HG03439 (cell line): ENCODE results near the gene POLRMT.

Experiments
- ATAC-seq: cut with Tn5 transposase; IDR thresholded peaks from one replicate; pipeline ENCODE4 v1.9.1; 2021; ENCODE audit warnings: mild to moderate bottlenecking, moderate library complexity; ENCODE audit not compliant: unreplicated experiment

POLRMT gene

DNA sequence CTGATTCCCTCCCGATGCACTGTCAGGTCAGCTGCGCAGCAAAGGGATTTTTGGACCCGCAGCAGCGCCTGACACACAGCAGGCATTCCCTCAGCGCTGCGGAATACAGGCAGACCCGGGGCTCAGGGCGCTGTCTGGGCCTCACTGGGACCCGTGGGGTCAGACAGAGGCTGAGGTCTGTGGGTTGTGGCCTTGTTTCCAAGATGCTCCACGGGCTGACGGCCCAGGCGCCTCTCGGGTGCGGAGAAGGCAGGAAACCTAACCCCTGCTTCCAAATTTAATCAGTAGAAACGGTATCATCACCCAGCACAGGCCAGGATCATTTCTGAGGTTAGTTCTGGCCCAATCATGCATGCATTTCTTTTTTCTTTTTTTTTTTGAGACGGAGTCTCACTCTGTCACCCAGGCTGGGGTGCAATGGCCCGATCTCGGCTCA lies 30.4 kb upstream of the POLRMT start:
- ATAC-seq = no peak

GRCh38 chr19:662962-663681 lies 29.8 kb upstream of the POLRMT start, which contains the start of gene RNF126:
Gene RNF126 (minus strand): TSS chr19:663214. CDS start chr19:663121, 93 bp downstream.
- peak; percentile 56 for ATAC-seq

GRCh38 chr19:662207-662961 lies 29.0 kb upstream of the POLRMT start:
- ATAC-seq = peak; percentile 10

DNA sequence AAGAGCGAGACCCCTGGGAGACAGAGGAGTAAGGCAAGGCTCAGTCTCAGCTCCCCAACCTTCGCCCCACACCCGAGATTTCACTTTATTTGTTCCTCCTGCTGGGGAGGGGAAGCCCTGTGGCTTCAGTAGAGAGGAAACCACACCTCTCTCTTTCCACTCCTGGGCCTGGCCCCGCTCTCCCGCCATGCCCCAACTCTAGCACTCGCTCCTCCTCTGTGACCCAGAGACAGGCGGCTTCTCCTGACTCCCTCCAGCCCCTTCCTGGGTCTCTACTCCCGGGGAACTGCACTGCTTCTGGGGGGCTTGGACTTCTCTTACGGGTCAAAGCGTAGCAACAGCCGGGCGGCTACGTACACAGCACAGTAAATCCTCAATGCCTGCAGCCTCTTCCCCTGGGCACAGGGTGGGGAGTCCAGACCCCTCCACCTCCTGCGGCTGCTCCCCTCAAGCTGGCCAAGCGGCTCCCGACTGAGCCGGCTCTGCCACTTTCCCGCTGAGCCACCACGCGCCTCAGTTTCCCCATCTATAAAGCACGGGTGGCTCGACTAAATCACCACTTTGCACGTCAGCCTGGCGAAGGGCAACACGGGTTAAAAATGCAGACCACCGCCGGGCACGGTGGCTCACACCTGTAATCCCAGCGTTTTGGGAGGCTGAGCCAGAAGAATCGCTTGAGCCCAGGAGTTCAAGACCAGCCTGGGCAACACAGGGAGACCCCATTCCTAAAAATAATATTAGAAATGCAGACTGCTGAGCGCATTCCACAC lies 28.3 kb upstream of the POLRMT start:
- no peak for ATAC-seq

DNA sequence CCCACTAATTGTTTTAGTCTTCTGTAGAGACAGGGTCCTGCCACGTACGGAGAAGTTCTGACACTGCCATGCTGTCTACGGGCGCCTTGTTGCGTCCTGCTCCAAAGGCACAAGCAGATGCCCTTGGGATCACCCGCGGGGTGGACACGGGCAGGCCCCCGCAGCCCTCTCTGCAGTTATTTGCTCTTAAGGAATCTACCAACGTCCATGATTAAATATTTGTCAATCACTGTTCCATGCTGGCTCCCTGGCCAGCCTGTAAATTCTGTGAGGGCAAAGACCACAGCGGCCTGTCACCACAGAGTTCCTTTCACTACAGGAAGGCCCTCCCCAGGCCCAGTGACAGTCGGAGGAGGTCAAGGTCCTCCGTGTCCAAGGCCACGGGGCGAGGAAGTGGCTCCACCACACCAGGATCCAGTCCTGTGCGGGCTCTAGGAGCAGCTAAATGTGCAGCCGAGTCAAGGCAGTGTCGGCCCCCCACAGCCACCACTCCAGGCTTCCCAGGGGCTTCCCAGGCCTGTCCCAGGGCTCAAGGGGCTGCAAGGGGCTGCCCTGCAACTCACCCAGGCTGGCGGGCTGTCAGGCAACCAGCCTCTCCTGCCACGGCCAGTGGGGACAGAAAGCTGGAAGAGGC lies 27.6 kb upstream of the POLRMT start:
- ATAC-seq = no peak

GRCh38 chr19:658916-659839 lies 25.8 kb upstream of the POLRMT start:
- no peak for ATAC-seq

DNA sequence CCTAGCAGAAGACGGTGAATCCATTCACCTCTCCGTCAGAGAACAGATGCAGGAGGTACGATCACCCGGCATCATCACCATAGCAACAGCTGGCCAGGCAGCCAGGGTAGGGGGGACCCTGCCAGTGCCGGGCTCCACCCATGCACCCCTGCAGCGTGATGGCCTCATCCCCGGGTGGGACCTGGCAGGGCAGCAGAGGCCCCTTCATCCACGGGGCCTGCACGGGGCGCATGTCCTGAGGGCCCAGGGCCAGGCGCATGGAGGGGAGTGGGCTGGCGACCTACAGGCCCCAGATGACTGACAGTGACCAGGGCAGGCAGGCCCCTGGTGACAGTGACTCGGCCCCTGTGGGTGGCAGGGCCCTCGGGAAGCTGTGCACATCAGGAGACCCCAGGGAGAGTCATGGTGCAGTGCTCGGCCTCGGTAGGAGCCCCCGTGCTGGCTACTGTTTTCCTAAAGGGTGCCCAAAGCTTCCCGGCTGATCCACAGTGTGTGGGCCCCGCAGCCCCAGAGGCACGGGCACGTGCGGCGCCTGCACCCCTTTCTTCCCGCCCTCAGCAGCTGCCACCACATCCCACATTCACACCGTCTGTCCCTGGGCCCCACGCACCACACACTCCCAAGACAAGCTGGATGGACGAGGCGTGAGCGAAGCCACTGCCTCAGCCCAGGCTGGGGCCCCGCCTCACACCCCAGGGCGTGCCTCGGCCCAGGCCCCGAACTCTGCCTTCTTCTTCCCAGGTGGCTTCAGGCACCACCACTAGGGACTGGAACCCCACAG lies 24.9 kb upstream of the POLRMT start:
- no peak for ATAC-seq

DNA sequence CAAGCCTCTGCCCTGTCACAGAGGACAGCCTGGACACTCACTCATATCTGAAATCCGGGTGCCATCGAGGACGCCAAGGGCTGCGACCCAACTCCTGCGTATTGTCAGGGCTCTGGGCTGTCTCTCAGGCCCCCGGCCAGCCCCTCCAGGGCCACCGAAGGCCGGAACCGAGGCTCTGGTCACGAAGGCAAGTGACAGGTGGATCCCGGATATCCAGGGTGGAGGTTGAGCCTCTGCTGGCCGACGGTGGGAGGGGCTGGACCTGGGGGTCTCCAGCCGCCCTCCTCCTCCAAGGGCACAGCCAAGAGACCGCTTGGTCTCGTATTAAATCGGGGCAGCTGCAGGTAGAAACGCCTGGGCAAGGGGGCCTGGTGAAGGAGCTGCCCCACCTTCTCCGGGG lies 24.3 kb upstream of the POLRMT start:
- ATAC-seq = no peak

- ATAC-seq = no peak
Observed at GRCh38 chr19:656751-657559, 23.6 kb upstream of the POLRMT start.

GRCh38 chr19:655691-656090 lies 22.4 kb upstream of the POLRMT start:
- no peak for ATAC-seq

DNA sequence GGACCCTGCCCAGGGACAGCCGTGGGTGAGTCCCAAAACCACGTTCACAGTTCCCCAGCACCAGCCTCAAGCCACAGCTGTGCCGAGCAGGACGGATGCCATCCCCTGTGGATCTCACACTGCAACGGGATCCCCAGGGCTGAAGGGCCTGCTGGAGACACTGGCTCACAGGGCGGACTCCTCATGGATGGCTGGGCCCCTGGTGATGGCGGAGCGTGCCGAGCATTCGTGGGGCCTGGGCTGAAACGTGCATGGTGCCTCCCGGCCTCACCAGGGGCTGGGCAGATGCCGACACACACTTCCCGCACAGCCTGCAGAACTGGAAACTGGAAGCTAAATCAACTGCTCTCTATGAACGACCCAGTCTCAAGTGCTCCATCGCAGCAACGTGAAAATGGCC lies 20.1 kb upstream of the POLRMT start:
- ATAC-seq = no peak

DNA sequence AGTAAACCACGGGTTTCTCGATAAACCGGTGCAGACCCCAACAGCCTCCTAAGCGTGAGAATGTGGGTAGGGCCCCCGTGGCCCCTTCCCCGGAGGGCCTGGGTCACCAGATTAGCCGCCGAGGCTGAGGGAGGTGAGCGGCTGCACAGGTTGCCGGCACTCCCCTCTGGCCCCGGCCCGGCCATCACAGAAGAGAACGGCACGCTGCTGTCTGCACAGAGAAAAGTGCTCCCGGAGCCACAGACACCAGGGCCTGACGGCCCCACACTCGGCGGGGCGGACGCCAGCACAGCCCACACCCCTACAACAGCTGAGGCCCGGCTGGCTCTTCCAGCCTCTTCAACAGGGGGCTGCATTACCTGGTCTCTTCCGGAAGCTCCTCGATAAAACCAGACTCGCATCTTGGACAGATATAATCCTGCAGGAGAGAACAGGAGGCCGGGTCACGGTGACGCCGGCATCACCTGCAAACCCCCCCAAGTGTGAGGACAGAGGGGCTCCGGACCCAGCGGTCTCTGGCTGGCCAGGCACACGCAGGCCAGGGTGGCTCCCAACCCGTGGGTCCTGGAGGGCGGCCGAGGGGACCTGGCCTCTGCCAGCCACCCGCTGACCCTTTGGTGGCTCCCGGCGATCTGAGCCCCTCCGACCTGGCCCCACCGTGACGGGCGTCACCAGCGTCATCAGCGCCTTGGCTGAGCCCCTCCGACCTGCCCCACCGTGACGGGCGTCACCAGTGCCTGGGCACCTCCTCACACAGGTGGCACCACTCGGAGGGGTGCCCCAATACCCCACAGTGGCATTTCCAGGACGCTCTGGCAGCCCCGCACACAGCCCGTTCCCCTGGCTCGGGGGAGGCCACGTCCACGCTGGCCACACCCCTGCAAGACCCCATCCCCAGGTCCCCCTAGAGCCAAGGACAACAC lies 19.4 kb upstream of the POLRMT start:
- no peak for ATAC-seq

GRCh38 chr19:651991-652390 lies 18.7 kb upstream of the POLRMT start:
- ATAC-seq = no peak

DNA sequence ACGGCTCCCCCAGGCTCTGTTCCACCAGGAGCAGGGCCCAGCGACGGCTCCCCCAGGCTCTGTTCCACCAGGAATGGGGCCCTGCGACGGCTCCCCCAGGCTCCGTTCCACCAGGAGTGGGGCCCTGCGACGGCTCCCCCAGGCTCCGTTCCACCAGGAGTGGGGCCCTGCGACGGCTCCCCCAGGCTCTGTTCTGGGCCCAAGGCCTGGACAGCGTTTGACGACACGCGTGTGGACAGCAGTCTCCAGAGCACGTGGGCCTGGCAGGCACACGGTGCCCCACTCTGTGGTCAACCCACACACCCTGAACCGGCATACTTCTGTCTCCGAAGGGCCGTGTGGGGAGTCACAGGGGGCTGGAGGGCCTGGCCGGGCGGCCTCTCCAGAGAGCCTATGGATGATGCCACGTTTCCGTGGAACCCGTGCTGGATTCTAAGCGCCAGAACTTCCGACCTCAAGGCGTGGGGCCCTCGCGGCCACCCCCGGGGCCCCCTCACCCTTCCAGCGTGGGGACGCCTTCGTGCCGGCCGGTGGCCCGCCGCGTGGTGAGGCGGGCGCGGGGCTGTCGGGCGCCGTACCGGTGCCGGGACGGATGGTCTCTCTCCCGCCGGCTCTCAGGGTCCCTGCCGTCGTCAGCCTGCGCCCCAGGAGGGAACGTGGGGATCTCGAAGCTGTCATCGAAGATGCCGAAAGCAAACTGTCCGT lies 17.9 kb upstream of the POLRMT start:
- ATAC-seq = no peak

GRCh38 chr19:650121-650520 lies 16.8 kb upstream of the POLRMT start:
- ATAC-seq = no peak

DNA sequence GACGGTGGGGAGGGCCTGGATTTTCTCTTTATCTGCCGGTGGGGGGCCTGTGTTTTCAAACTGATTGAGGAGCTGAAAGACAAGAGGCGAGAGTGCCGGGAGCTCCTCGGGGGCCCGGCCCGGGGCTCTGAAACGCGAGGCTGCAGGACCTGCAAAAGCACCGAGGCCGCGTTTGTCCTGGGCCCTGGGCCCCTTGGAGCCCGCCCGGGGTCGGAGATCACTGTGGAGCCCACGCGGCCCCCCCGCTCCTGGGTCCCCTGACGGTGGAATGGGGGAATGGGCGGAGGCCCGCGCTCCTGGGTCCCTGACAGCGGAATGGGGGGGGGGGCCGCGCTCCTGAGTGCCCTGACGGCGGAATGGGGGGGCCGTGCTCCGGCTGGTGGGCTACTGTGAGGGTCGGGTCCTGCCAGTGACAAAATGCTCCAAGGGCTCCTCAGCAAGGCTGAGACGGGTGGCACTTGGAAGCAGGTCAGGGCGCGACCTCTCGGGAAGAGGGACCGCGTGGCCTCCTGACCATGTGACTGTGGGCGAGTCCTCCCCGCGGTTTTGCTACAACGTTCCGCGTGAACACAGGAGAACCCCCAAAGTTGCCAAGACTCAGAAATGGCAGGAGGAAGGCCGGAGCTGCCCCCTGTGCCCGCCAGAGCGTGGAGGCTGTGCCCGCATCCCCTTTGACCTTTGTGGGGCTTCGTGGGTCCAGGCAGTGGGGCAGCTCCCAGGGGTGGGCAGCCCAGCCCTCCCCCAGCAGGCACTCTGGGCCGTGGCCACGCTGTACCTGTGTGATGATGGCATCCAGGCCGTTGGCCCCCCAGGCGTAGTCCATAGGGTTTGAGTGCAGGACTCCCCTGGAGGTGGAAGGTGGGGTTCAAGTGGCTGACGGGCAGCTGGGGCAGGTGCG lies 15.8 kb upstream of the POLRMT start:
- ATAC-seq = no peak
